Astrocyte (in vitro differentiated cells and primary cell): ENCODE measurements around the gene PIM1. TPM values are rescaled to one million over a fixed set of nuclear protein-coding genes. Genes with fewer than 3 reads are reported as not detected.

Experiments
- DNase-seq: peaks from one replicate; pipeline ENCODE4 v3.0.0-alpha.2; 2010; ENCODE audit warnings: low read depth
- FAIRE-seq: peaks from 2 replicates; lab custom pipeline; 2011; peaks lifted over from hg19 to GRCh38; lab: Jason Lieb, UNC
- H2AFZ ChIP-seq: 2 replicates; pipeline ENCODE4 v1.6.0; 2012; ENCODE audit warnings: low read depth, low read length, inconsistent platforms
- H3K27ac ChIP-seq: 2 replicates; pipeline ENCODE4 v1.5.1; 2011; ENCODE audit warnings: low read depth, low read length, inconsistent platforms
- H3K27me3 ChIP-seq: 2 replicates; pipeline ENCODE4 v1.6.0; 2011; ENCODE audit warnings: low read length, inconsistent platforms; ENCODE audit not compliant: insufficient read depth
- H3K36me3 ChIP-seq: 2 replicates; pipeline ENCODE4 v1.5.1; 2011; ENCODE audit warnings: low read length, inconsistent platforms; ENCODE audit not compliant: insufficient read depth
- H3K4me1 ChIP-seq: 2 replicates; pipeline ENCODE4 v1.5.1; 2011; ENCODE audit warnings: low read length, inconsistent platforms; ENCODE audit not compliant: insufficient read depth
- H3K4me2 ChIP-seq: 2 replicates; pipeline ENCODE4 v1.6.0; 2012; ENCODE audit warnings: low read length, inconsistent platforms
- H3K4me3 ChIP-seq: 2 replicates; pipeline ENCODE4 v1.5.1; 2011; ENCODE audit warnings: low read depth, mild to moderate bottlenecking, low read length, inconsistent platforms; ENCODE audit not compliant: insufficient read depth
- H3K79me2 ChIP-seq: 2 replicates; pipeline ENCODE4 v1.6.0; 2012; ENCODE audit warnings: mild to moderate bottlenecking, low read length, inconsistent platforms; ENCODE audit not compliant: insufficient read depth
- H3K9ac ChIP-seq: 2 replicates; pipeline ENCODE4 v1.6.0; 2012; ENCODE audit warnings: mild to moderate bottlenecking, low read length, inconsistent platforms
- H3K9me3 ChIP-seq: 2 replicates; pipeline ENCODE4 v1.5.1; 2012; ENCODE audit warnings: low read depth, mild to moderate bottlenecking, low read length, inconsistent platforms; ENCODE audit not compliant: insufficient read depth
- H4K20me1 ChIP-seq: 2 replicates; pipeline ENCODE4 v1.6.0; 2012; ENCODE audit warnings: low read length, inconsistent platforms; ENCODE audit not compliant: insufficient read depth
- H3K27ac Mint-ChIP-seq: one replicate; pipeline ENCODE4 v1.8.0; 2021; ENCODE audit warnings: mild to moderate bottlenecking, mixed read lengths; ENCODE audit not compliant: unreplicated experiment
- H3K27me3 Mint-ChIP-seq: one replicate; pipeline ENCODE4 v1.8.0; 2021; ENCODE audit warnings: low read depth, mixed read lengths; ENCODE audit not compliant: unreplicated experiment
- H3K36me3 Mint-ChIP-seq: one replicate; pipeline ENCODE4 v1.8.0; 2021; ENCODE audit warnings: low read depth, mixed read lengths; ENCODE audit not compliant: unreplicated experiment
- H3K4me1 Mint-ChIP-seq: one replicate; pipeline ENCODE4 v1.8.0; 2021; ENCODE audit warnings: low read depth, mixed read lengths; ENCODE audit not compliant: unreplicated experiment
- H3K4me3 Mint-ChIP-seq: one replicate; pipeline ENCODE4 v1.8.0; 2021; ENCODE audit warnings: mild to moderate bottlenecking, moderate library complexity, mixed read lengths; ENCODE audit not compliant: unreplicated experiment
- H3K9me3 Mint-ChIP-seq: one replicate; pipeline ENCODE4 v1.8.0; 2021; ENCODE audit warnings: mild to moderate bottlenecking, mixed read lengths; ENCODE audit not compliant: unreplicated experiment
- CTCF ChIP-seq: IDR thresholded peaks from 2 replicates; pipeline ENCODE4 v1.5.1; 2011; ENCODE audit warnings: low read depth, mild to moderate bottlenecking, inconsistent platforms, low read length, moderate library complexity; ENCODE audit not compliant: insufficient read depth
- EZH2 ChIP-seq: IDR thresholded peaks from 2 replicates; pipeline ENCODE4 v1.6.1; 2012; ENCODE audit warnings: mild to moderate bottlenecking, low read length, inconsistent platforms; ENCODE audit not compliant: insufficient read depth
- total RNA-seq: library from RNA; stranded (reverse); gene quantifications from 2 replicates; pipeline ENCODE4 v1.2.1, GENCODE V29; 2021

Gene PIM1
- total RNA-seq, 1 donor from 2014 or later = 32.1 TPM

GRCh38 chr6:37202788-37203491, 33.0 kb downstream of the PIM1 start:
- H3K4me2 ChIP-seq = no peak overlapping the region
- no peaks in the 10 kb centered on the region for H3K36me3 Mint-ChIP-seq
- peaks cover 5% of the 10 kb centered on the region for H3K4me1 Mint-ChIP-seq
- H3K27ac ChIP-seq = no peak overlapping the region
- no peak overlapping the region for H3K4me3 ChIP-seq
- H4K20me1 ChIP-seq = no peaks in the 10 kb centered on the region
- TF ChIP-seq EZH2 (no peak), CTCF (no peak)
- no peaks in the 10 kb centered on the region for H3K27me3 ChIP-seq
- H3K4me1 ChIP-seq = no peaks in the 10 kb centered on the region
- FAIRE-seq (no peak), DNase-seq (no peak)
- H3K4me3 Mint-ChIP-seq = no peak overlapping the region
- no peak overlapping the region for H3K9ac ChIP-seq
- no peaks in the 10 kb centered on the region for H3K79me2 ChIP-seq
- no peaks in the 10 kb centered on the region for H3K9me3 Mint-ChIP-seq
- no peaks in the 10 kb centered on the region for H3K9me3 ChIP-seq
- H3K36me3 ChIP-seq = no peaks in the 10 kb centered on the region
- H3K27ac Mint-ChIP-seq = no peak overlapping the region
- peaks cover 8% of the 10 kb centered on the region for H3K27me3 Mint-ChIP-seq
- no peak overlapping the region for H2AFZ ChIP-seq

- FAIRE-seq = no peak
- no peaks in the 10 kb centered on the region for H4K20me1 ChIP-seq
- no peak overlapping the region for H3K4me3 Mint-ChIP-seq
Measured at GRCh38 chr6:37204014-37204751, 34.2 kb downstream of the PIM1 start.

More at GRCh38 chr6:37204014-37204751, 34.2 kb downstream of the PIM1 start:
- Histone ChIP-seq H3K4me1 (no peaks in the 10 kb centered on the region), H3K36me3 (no peaks in the 10 kb centered on the region), H3K9ac (peak overlapping the region; percentile 25), H3K79me2 (no peaks in the 10 kb centered on the region), H3K9me3 (no peaks in the 10 kb centered on the region), H3K4me2 (no peak overlapping the region), H2AFZ (no peak overlapping the region), H3K27ac (no peak overlapping the region), H3K27me3 (no peaks in the 10 kb centered on the region), H3K4me3 (no peak overlapping the region)
- no peak for TF ChIP-seq CTCF
- no peak for TF ChIP-seq EZH2
- no peak overlapping the region for H3K27ac Mint-ChIP-seq
- DNase-seq = peak; percentile 38
- H3K36me3 Mint-ChIP-seq = no peaks in the 10 kb centered on the region
- no peaks in the 10 kb centered on the region for H3K9me3 Mint-ChIP-seq
- H3K4me1 Mint-ChIP-seq = peaks cover 7% of the 10 kb centered on the region
- H3K27me3 Mint-ChIP-seq = peaks cover 8% of the 10 kb centered on the region
